Mammary epithelial cell (primary cell): ENCODE data around the gene NUDT6.

Experiments
- CTCF ChIP-seq, 2 donors: IDR thresholded peaks in 1 of 2; conservative IDR thresholded peaks in 1 of 2; 2 replicates each; pipeline ENCODE4 v1.5.1; 2011 to 2012; ENCODE audit warnings: inconsistent platforms in 2 of 2, low read length in 2 of 2, mild to moderate bottlenecking in 2 of 2, control low read depth in 1 of 2, low read depth in 1 of 2; ENCODE audit not compliant: insufficient read depth in 1 of 2; ENCODE audit errors: extremely low read depth in 1 of 2
- EZH2 ChIP-seq: IDR thresholded peaks from 2 replicates; pipeline ENCODE4 v1.6.1; 2012; ENCODE audit warnings: low read length, inconsistent platforms, borderline replicate concordance

- TF ChIP-seq CTCF (conservative IDR thresholded peaks at IDR 0.05 in 1 of 2, IDR thresholded peaks at IDR 0.05 in 1 of 2; ENCODE audit: extremely low read depth in 1 of 2, insufficient read depth in 1 of 2, low read depth in 1 of 2, low read length in 2 of 2) (no peak), EZH2 (no peak)
Observed at GRCh38 chr4:122876456-122876855, 45.9 kb downstream of the NUDT6 start.
